SK-N-SH treated with all-trans-retinoic acid at 6 μM for 48 hours (cell line): ENCODE measurements around the gene CIT.
A peak's percentile ranks its signal among the peaks of the same experiment; 100 is the strongest.

ENCODE experiments used
- ATAC-seq: fragments of 200-7000 bp; cut with Tn5 transposase; 3 replicates; pipeline ENCODE4 v1.9.1; 2020; ENCODE audit warnings: mild to moderate bottlenecking, moderate library complexity
- ARNTL ChIP-seq: fragments of 450-650 bp; formaldehyde crosslinking; IDR thresholded peaks from 2 replicates; pipeline ENCODE4 v1.5.0; 2020; ENCODE audit warnings: low read depth, mild to moderate bottlenecking, moderate library complexity, borderline replicate concordance
- BACH2 ChIP-seq: fragments of 250-450 bp; sonication (Bioruptor Pico); IDR thresholded peaks from 2 replicates; pipeline ENCODE4 v1.9.0; 2021; ENCODE audit warnings: mild to moderate bottlenecking, borderline replicate concordance
- CREB5 ChIP-seq: fragments of 250-450 bp; sonication (Bioruptor Pico); IDR thresholded peaks from 2 replicates; pipeline ENCODE4 v1.5.1; 2020; ENCODE audit warnings: low read depth, mild to moderate bottlenecking, moderate library complexity
- CSDC2 ChIP-seq: fragments of 250-450 bp; sonication (Bioruptor Pico); IDR thresholded peaks from 2 replicates; pipeline ENCODE4 v1.5.0; 2020; ENCODE audit warnings: mild to moderate bottlenecking, moderate library complexity
- CSRNP3 ChIP-seq: fragments of 250-450 bp; sonication (Bioruptor Pico); IDR thresholded peaks from 2 replicates; pipeline ENCODE4 v1.5.1; 2021; ENCODE audit warnings: mild to moderate bottlenecking, moderate library complexity
- ESRRG ChIP-seq: fragments of 250-450 bp; sonication (Bioruptor Pico); IDR thresholded peaks from 2 replicates; pipeline ENCODE4 v1.6.1; 2021; ENCODE audit warnings: mild to moderate bottlenecking
- GLIS3 ChIP-seq: fragments of 250-450 bp; sonication (Bioruptor Pico); IDR thresholded peaks from 2 replicates; pipeline ENCODE4 v1.5.0; 2020; ENCODE audit warnings: mild to moderate bottlenecking, moderate library complexity
- ISL1 ChIP-seq: fragments of 250-450 bp; sonication (Bioruptor Pico); IDR thresholded peaks from 2 replicates; pipeline ENCODE4 v2.1.2; 2022; ENCODE audit warnings: mild to moderate bottlenecking, moderate library complexity
- OSR1 ChIP-seq: fragments of 250-450 bp; sonication (Bioruptor Pico); IDR thresholded peaks from 2 replicates; pipeline ENCODE4 v1.8.0; 2022; ENCODE audit warnings: moderate library complexity, mild to moderate bottlenecking, inconsistent platforms
- PATZ1 ChIP-seq: fragments of 250-450 bp; sonication (Bioruptor Pico); IDR thresholded peaks from 2 replicates; pipeline ENCODE4 v1.8.0; 2020; ENCODE audit warnings: mild to moderate bottlenecking, moderate library complexity, borderline replicate concordance
- POU6F1 ChIP-seq: fragments of 250-450 bp; sonication (Bioruptor Pico); IDR thresholded peaks from 2 replicates; pipeline ENCODE4 v1.8.0; 2021; ENCODE audit warnings: low read depth, mild to moderate bottlenecking, moderate library complexity, borderline replicate concordance
- PPARA ChIP-seq: fragments of 250-450 bp; sonication (Bioruptor Pico); IDR thresholded peaks from 2 replicates; pipeline ENCODE4 v1.5.0; 2020; ENCODE audit warnings: mild to moderate bottlenecking, borderline replicate concordance
- RARB ChIP-seq: fragments of 250-450 bp; sonication (Bioruptor Pico); IDR thresholded peaks from 2 replicates; pipeline ENCODE4 v1.8.0; 2021; ENCODE audit warnings: mild to moderate bottlenecking, moderate library complexity
- SNAI2 ChIP-seq: fragments of 250-450 bp; sonication (Bioruptor Pico); IDR thresholded peaks from 2 replicates; pipeline ENCODE4 v1.5.0; 2020; ENCODE audit warnings: mild to moderate bottlenecking, moderate library complexity
- TSHZ2 ChIP-seq: fragments of 250-450 bp; sonication (Bioruptor Pico); IDR thresholded peaks from 2 replicates; pipeline ENCODE4 v1.5.0; 2020; ENCODE audit warnings: mild to moderate bottlenecking, moderate library complexity
- ZC3H10 ChIP-seq: fragments of 250-450 bp; sonication (Bioruptor Pico); IDR thresholded peaks from 2 replicates; pipeline ENCODE4 v1.5.1; 2021; ENCODE audit warnings: mild to moderate bottlenecking, moderate library complexity
- ZFP3 ChIP-seq: fragments of 250-450 bp; sonication (Bioruptor Pico); IDR thresholded peaks from 2 replicates; pipeline ENCODE4 v1.5.0; 2020; ENCODE audit warnings: mild to moderate bottlenecking, moderate library complexity
- ZFP30 ChIP-seq: fragments of 450-650 bp; formaldehyde crosslinking; IDR thresholded peaks from 2 replicates; pipeline ENCODE4 v1.5.0; 2022; ENCODE audit warnings: mild to moderate bottlenecking, moderate library complexity
- ZNF565 ChIP-seq: fragments of 450-650 bp; formaldehyde crosslinking; conservative IDR thresholded peaks from 2 replicates; pipeline ENCODE4 v1.5.0; 2020; ENCODE audit warnings: low read depth, mild to moderate bottlenecking, moderate library complexity
- ZNF70 ChIP-seq: fragments of 450-650 bp; formaldehyde crosslinking; IDR thresholded peaks from 2 replicates; pipeline ENCODE4 v1.5.0; 2020; ENCODE audit warnings: mild to moderate bottlenecking, moderate library complexity
- ZNF8 ChIP-seq: fragments of 450-650 bp; formaldehyde crosslinking; IDR thresholded peaks from 2 replicates; pipeline ENCODE4 v1.5.0; 2020; ENCODE audit warnings: mild to moderate bottlenecking, moderate library complexity

CIT gene

GRCh38 chr12:119838826-119839600, 38.1 kb downstream of the CIT start (continued):
- TF ChIP-seq ZNF70: no peak
- no peak for TF ChIP-seq CREB5 (CRISPR knock-in tag)

- no peak for TF ChIP-seq CREB5 (CRISPR knock-in tag)
- no peak for TF ChIP-seq RARB
- no peak for TF ChIP-seq ARNTL (CRISPR knock-in tag)
- TF ChIP-seq GLIS3 (CRISPR knock-in tag): no peak
- TF ChIP-seq OSR1: no peak
- no peak for TF ChIP-seq ZFP3 (CRISPR knock-in tag)
- TF ChIP-seq BACH2 (CRISPR knock-in tag): no peak
- TF ChIP-seq ZNF8 (CRISPR knock-in tag): no peak
- TF ChIP-seq ZFP30 (CRISPR knock-in tag): no peak
- no peak for TF ChIP-seq ZNF565 (CRISPR knock-in tag)
- TF ChIP-seq TSHZ2: no peak
- no peak for TF ChIP-seq POU6F1 (CRISPR knock-in tag)
- TF ChIP-seq SNAI2: no peak
- no peak for ATAC-seq
Observed at GRCh38 chr12:119836781-119837180, 40.3 kb downstream of the CIT start.

- ATAC-seq: peak; percentile 73
Observed at GRCh38 chr12:119835068-119835467, 42.1 kb downstream of the CIT start.

GRCh38 chr12:119829439-119829838, 47.7 kb downstream of the CIT start:
- ATAC-seq: no peak
- no peak for TF ChIP-seq CSRNP3 (CRISPR knock-in tag)
- TF ChIP-seq PPARA (CRISPR knock-in tag): no peak
- no peak for TF ChIP-seq ZC3H10
- no peak for TF ChIP-seq POU6F1 (CRISPR knock-in tag)
- no peak for TF ChIP-seq ZFP3 (CRISPR knock-in tag)
- TF ChIP-seq ISL1: no peak
- no peak for TF ChIP-seq ESRRG (CRISPR knock-in tag)
- no peak for TF ChIP-seq BACH2 (CRISPR knock-in tag)
- no peak for TF ChIP-seq OSR1
- TF ChIP-seq CSDC2 (CRISPR knock-in tag): no peak
- TF ChIP-seq SNAI2: no peak
- no peak for TF ChIP-seq ZNF70

More at GRCh38 chr12:119835068-119835467, 42.1 kb downstream of the CIT start:
- TF ChIP-seq CSDC2 (CRISPR knock-in tag): no peak
- TF ChIP-seq ZNF70: no peak
- TF ChIP-seq PATZ1: no peak
- no peak for TF ChIP-seq ARNTL (CRISPR knock-in tag)
